Gastroesophageal sphincter (tissue), 3 donors: Measurements from ENCODE around the gene SLC38A10.

ENCODE experiments used
- EP300 ChIP-seq: sonication (generic); formaldehyde crosslinking; IDR thresholded peaks from one replicate; pipeline ENCODE4 v1.6.1; 2017; ENCODE audit warnings: antibody characterized with exemption, mild to moderate bottlenecking
- POLR2A ChIP-seq, 2 donors: fragments of 450-650 bp; IDR thresholded peaks; one replicate each; pipeline ENCODE4 v1.6.1; 2017; ENCODE audit warnings: antibody characterized with exemption in 2 of 2, mild to moderate bottlenecking in 2 of 2, moderate library complexity in 1 of 2
- POLR2AphosphoS5 ChIP-seq: sonication (generic); formaldehyde crosslinking; IDR thresholded peaks from one replicate; pipeline ENCODE4 v1.6.1; 2017; ENCODE audit warnings: antibody characterized with exemption
- TF ChIP-seq, protein P1 (sequence below), 4 experiments: fragments of 200-600 bp in 2 of 4; fragments of 450-650 bp in 2 of 4; sonication (generic) in 1 of 4; IDR thresholded peaks; one replicate each; pipeline ENCODE4 v1.5.1; 2017 to 2019; ENCODE audit warnings: antibody characterized with exemption in 4 of 4, mild to moderate bottlenecking in 2 of 4, moderate library complexity in 2 of 4

DNA sequence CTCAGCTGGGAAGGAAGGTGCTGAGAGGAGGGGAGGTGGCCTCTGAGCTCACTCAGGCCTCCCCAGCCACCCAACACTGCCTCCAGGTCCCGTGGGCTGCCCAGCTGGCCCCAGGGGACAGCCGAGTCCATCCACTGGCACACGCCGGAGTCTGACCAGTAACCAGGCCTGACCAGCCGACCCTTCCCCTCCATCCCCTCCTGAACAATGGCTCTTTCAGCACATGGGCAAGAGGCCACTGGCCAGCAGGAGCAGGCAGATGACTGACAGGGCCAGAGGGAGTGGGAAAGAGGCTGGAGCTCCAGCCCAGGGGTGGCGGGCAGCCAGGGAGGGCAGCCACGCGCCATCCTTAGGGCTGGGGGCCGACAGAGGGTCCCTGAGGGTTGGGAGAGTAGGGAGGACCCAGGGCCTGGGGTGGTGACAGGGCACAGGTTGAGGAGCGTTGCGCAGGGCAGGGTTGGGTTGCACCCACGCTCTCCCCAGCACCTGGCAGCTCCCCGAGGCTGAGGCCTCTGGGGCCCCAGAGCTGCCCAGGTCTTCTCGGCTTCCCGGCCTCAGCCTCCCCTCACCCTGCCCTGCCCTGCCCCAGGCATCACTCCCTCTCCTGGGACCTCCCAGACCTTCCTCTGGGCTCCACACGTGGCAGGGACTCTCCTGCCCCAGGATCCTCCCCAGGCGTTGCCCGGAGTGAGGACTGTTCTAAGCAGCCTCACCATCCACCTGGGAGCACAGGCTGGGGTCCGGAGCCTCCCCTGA lies 20.2 kb upstream of the SLC38A10 start:
- TF ChIP-seq, protein P1, sequence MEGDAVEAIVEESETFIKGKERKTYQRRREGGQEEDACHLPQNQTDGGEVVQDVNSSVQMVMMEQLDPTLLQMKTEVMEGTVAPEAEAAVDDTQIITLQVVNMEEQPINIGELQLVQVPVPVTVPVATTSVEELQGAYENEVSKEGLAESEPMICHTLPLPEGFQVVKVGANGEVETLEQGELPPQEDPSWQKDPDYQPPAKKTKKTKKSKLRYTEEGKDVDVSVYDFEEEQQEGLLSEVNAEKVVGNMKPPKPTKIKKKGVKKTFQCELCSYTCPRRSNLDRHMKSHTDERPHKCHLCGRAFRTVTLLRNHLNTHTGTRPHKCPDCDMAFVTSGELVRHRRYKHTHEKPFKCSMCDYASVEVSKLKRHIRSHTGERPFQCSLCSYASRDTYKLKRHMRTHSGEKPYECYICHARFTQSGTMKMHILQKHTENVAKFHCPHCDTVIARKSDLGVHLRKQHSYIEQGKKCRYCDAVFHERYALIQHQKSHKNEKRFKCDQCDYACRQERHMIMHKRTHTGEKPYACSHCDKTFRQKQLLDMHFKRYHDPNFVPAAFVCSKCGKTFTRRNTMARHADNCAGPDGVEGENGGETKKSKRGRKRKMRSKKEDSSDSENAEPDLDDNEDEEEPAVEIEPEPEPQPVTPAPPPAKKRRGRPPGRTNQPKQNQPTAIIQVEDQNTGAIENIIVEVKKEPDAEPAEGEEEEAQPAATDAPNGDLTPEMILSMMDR (IDR thresholded peaks at IDR 0.05): no peak
- TF ChIP-seq POLR2AphosphoS5 (no peak), POLR2A (IDR thresholded peaks at IDR 0.05) (no peak), EP300 (no peak)
